Fibroblast of villous mesenchyme (primary cell): ENCODE results near the gene CNIH2. TPM values are rescaled to one million over a fixed set of nuclear protein-coding genes. Genes with fewer than 3 reads are reported as not detected.

Experiments used
- DNase-seq: peaks from one replicate; pipeline ENCODE4 v3.0.0-alpha.2; 2010; ENCODE audit warnings: low read depth
- H3K4me3 ChIP-seq: 2 replicates; pipeline ENCODE4 v1.5.1; 2011; ENCODE audit warnings: low read depth, mild to moderate bottlenecking, low read length
- total RNA-seq: library from RNA; depleted of rRNA; stranded (reverse); fragments of >200 nt; gene quantifications from 2 replicates; pipeline ENCODE4 v1.2.3, GENCODE V29; 2012
- TF ChIP-seq, protein P1 (sequence below): IDR thresholded peaks from 2 replicates; pipeline ENCODE4 v1.5.1; 2012; ENCODE audit warnings: low read depth, mild to moderate bottlenecking, low read length; ENCODE audit not compliant: insufficient read depth

Gene CNIH2
- total RNA-seq, 1 donor, result 0.43 TPM

DNA sequence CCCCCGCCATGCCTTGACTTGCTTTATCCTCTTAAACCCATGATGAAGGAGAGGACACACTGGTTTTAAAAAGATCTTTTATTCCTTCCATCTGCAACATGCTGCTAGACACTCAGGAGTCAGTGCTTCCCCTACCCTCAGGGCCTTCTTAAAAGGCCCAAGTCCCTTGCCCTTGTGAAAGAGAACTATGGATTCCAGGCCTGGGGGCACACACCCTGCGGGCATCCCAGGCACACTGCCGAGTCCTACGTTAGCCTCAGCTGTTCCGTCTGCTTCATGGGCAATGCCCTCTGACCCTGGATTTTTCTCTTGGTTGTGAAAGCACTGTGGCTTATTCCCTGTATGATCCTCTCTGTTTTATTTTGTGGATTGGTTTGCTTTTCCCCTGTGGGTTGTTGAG is 44.7 kb upstream of the CNIH2 start:
- TF ChIP-seq, protein P1, sequence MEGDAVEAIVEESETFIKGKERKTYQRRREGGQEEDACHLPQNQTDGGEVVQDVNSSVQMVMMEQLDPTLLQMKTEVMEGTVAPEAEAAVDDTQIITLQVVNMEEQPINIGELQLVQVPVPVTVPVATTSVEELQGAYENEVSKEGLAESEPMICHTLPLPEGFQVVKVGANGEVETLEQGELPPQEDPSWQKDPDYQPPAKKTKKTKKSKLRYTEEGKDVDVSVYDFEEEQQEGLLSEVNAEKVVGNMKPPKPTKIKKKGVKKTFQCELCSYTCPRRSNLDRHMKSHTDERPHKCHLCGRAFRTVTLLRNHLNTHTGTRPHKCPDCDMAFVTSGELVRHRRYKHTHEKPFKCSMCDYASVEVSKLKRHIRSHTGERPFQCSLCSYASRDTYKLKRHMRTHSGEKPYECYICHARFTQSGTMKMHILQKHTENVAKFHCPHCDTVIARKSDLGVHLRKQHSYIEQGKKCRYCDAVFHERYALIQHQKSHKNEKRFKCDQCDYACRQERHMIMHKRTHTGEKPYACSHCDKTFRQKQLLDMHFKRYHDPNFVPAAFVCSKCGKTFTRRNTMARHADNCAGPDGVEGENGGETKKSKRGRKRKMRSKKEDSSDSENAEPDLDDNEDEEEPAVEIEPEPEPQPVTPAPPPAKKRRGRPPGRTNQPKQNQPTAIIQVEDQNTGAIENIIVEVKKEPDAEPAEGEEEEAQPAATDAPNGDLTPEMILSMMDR, result no peak
- no peak overlapping the region for H3K4me3 ChIP-seq
- no peak for DNase-seq

DNA sequence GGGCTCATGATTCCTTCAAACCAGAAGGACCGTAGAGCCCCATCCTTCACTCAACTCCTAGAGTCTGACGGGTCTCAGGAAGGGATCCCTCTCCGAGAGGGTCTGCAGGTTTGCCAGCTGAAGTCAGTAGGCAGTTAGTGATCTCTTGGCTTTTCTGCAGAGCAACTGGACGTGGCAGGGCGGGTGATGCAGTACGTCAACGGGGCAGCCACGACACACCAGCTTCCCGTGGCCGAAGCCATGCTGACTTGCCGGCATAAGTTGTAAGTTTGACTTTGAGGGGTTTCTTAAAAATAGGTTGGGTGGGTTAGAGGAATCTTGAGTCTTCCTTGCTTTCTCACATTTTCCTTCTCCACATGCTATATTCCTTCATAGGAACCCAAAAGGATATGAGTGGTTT is 42.8 kb upstream of the CNIH2 start:
- DNase-seq, result no peak
- H3K4me3 ChIP-seq, result no peak overlapping the region

DNA sequence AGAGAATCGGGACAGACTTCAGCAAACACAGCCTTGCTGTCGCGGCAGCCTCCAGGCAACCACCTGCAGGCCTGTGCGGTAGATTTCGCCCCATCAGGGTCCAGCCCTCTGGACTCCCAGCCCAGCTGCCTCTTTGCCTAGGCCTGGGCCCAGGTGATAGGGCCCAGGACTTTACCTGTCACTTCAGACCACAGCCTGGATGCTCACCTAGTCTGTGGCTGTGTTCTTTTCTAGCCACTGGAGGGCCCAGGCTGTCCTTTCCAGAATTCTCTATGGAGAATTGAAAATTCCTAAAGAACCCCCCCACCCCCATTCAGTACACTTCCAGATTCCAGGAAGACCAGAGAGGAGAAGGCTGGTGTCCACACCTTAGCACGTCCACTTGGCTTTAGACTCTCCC is 40.1 kb upstream of the CNIH2 start:
- TF ChIP-seq, protein P1, result no peak
- DNase-seq, result no peak
- H3K4me3 ChIP-seq, result no peak overlapping the region

More for the DNA sequence above, 42.8 kb upstream of the CNIH2 start:
- TF ChIP-seq, protein P1, result no peak

DNA sequence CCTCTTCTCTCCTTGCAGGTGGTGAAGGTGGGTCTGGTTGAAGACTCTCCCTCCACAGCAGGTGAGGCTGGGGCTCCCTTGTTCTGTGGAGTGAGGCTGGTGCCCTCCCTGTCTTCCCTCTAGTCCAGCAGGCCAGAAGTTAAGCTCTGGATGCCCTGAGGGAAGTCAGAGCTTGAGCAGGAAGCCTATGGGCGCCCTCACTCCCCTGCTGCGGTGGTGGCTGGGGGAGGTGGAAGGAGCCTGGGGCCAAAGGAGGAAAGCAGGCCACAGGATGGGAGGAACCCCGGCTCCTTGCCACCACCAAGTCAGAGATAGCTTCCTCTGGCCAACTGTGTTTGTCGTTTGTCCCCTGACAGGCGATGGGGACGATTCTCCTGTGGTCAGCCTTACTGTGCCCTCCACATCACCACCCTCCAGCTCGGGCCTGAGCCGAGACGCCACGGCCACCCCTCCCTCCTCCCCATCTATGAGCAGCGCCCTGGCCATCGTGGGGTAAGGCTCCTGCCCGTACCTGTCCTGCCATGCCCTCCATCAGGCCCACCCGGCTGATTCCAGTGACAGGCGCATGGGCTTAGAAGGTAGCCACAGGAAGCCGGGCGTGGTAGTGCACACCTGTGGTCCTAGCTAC is 39.1 kb upstream of the CNIH2 start:
- H3K4me3 ChIP-seq, result no peak overlapping the region
- DNase-seq, result no peak
- TF ChIP-seq, protein P1, result no peak

DNA sequence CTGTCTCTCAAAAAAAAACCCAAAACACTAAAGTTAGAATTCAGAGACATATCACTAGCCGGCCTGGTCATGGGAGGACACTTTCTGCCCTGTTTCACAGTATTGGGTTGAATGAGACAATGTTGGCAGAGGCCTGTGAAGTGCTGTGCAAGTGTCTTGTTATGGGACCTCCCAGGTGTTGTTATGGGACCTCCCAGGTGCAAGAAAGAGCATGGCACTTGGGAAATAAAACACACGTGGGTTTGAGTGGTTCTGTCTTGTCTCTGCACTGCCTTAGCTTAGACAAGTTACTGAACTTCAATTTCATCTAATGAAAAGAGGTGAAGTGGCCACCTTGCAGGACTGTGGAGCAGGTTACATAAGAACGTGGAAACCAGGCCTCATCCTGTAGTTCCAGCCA is 38.5 kb upstream of the CNIH2 start:
- TF ChIP-seq, protein P1, result no peak
- no peak overlapping the region for H3K4me3 ChIP-seq
- no peak for DNase-seq

DNA sequence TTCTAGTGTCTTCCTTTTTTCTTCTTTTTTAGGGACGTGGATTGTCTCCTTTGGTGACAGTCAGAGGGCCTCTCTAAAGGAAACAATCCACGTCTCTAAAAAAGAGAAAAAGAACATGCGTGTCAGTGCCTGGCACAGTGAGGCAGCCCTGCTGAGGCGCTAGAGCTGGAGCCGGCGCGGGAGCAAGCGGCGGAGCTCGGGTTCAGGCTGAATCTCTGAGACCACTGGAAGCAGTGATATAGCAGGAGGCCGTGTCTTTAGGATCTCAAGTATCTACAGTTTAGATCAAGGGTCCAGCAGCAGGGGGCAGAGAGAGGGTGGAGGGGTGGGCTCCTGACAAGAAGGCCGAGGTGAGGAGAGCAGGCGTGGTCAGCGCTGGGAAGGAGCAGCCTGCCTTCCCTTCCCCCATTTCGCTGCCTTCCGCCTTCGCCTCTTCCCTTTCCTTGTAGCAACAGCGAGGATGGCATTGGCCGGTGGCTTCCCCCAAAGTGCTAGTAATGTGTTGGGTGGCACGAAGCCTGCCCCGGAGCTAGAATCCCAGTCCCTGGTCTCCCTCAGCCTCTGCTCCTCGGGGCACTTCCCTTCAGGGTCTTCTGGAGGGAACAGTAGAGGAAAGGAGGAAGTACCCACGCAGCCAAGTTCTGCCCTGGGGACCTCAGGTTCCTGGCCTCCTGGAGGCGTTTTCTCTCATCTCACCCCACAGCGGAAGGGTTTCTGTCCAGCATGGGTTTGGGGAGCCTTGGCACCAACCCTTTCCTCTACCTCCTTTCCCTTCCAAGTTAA is 37.8 kb upstream of the CNIH2 start:
- no peak overlapping the region for H3K4me3 ChIP-seq
- TF ChIP-seq, protein P1, result no peak
- no peak for DNase-seq
